ENCODE data around the gene GPRIN2. TPM values are rescaled to one million over a fixed set of nuclear protein-coding genes. Genes with fewer than 3 reads are reported as not detected.

The GPRIN2 gene
- total RNA-seq, 1 experiment from 2014 or later: 10.5 TPM

GRCh38 chr10:46553238-46554049 lies 3.0 kb downstream of the GPRIN2 start:
- Histone ChIP-seq H2AK5ac (ENCODE audit: insufficient read length, low read length) (no peak overlapping the region), H3K27me3 (ENCODE audit: insufficient read depth, low read length) (peaks cover 2% of the 10 kb centered on the region; the same call in 1 of the 2 replicates), H3K9ac (ENCODE audit: extremely low read depth, insufficient read length, low read length) (no peak overlapping the region), H3K14ac (ENCODE audit: insufficient read depth, low read length) (no peak overlapping the region), H3K4ac (ENCODE audit: low read depth, low read length) (no peak overlapping the region), H3K23me2 (ENCODE audit: insufficient read length, low read depth, low read length, poor library complexity, severe bottlenecking) (peaks cover 14% of the 10 kb centered on the region), H3K23ac (ENCODE audit: insufficient read length, low read depth, low read length) (no peak overlapping the region), H3K4me1 (ENCODE audit: insufficient read depth, low read length) (peaks cover 4% of the 10 kb centered on the region; the same call in 1 of the 2 replicates), H4K20me1 (ENCODE audit: control insufficient read depth, insufficient read depth, insufficient read length) (no peaks in the 10 kb centered on the region), H2BK12ac (ENCODE audit: insufficient read length, low read depth, low read length) (no peak overlapping the region), H3K18ac (ENCODE audit: insufficient read length, low read depth, low read length) (no peak overlapping the region), H2BK20ac (ENCODE audit: low read depth, low read length, poor library complexity, severe bottlenecking) (no peak overlapping the region), H3K79me1 (ENCODE audit: insufficient read depth, low read depth, low read length, poor library complexity, severe bottlenecking) (no peaks in the 10 kb centered on the region), H4K8ac (replicated peaks; ENCODE audit: insufficient read length, low read depth, low read length) (no peak overlapping the region), H2AFZ (ENCODE audit: low read length) (no peak overlapping the region), H3K56ac (ENCODE audit: insufficient read length, low read depth, low read length) (no peak overlapping the region), H3K4me2 (ENCODE audit: insufficient read depth, insufficient read length, low read length) (no peak overlapping the region), H3K79me2 (ENCODE audit: insufficient read depth, low read length) (no peaks in the 10 kb centered on the region), H3K27ac (ENCODE audit: insufficient read length, low read depth, low read length) (no peak overlapping the region), H2BK5ac (ENCODE audit: insufficient read length, low read length) (no peak overlapping the region), H3K9me3 (ENCODE audit: control insufficient read depth, low read depth, low read length) (no peaks in the 10 kb centered on the region), H2BK15ac (ENCODE audit: low read depth, low read length) (no peak overlapping the region), H4K5ac (ENCODE audit: insufficient read length, low read depth, low read length) (no peak overlapping the region), H2BK120ac (ENCODE audit: low read depth, low read length, poor library complexity, severe bottlenecking) (no peak overlapping the region), H3T11ph (ENCODE audit: low read length) (no peak overlapping the region), H4K91ac (ENCODE audit: insufficient read length, low read depth, low read length) (no peak overlapping the region)
- H3K36me3 Mint-ChIP-seq (ENCODE audit: insufficient read depth in 1 of 3, low read depth in 3 of 3): peaks cover 0 to 3% (median 0%) of the 10 kb centered on the region in 3 experiments; a peak in 1 of 7 replicates
- no peak for TF ChIP-seq CTCF (conservative IDR thresholded peaks at IDR 0.05)
- no peak overlapping the region for H3K4me3 Mint-ChIP-seq
- peaks cover 4 to 5% of the 10 kb centered on the region in 2 experiments for H3K4me1 Mint-ChIP-seq
- peak; percentile 29 for DNase-seq
- H3K27ac Mint-ChIP-seq: no peak overlapping the region; a peak in 1 of 7 replicates
- no peaks in the 10 kb centered on the region for H3K27me3 Mint-ChIP-seq (ENCODE audit: low read depth)
- no CpG with 5 or more reads among the region's 2 CpGs for WGBS (ENCODE audit: extremely low coverage, insufficient read length, low lambda C conversion rate)
- H3K9me3 Mint-ChIP-seq: no peaks in the 10 kb centered on the region

All from H9 (cell line).